LNCAP (cell line): Measurements from ENCODE around the gene SCN1B.

Experiments
- TF ChIP-seq, protein P1 (sequence below): fragments of 450-650 bp; IDR thresholded peaks from 2 replicates; pipeline ENCODE4 v1.5.1; 2017; ENCODE audit warnings: mild to moderate bottlenecking

Gene SCN1B

DNA sequence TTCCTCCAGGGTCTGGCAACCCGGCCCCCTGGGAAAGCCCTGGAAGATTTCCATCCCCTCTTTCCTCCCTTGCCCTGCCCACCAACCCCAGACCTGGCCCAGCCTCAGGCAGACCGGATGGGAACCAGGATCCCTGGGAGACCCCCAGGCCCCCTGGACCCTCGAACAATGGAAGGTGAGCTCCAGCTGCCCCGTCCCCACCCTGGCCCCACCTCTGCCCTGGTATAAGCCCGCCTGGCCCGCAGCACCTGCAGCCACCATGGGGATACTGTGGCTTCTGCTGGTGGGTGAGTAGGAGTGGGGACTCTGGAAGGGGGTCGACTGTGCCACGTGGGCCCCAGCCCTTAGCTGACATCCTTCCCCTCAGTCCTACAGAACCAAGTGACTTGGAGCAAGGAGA lies 43.7 kb downstream of the SCN1B start:
- TF ChIP-seq, protein P1, sequence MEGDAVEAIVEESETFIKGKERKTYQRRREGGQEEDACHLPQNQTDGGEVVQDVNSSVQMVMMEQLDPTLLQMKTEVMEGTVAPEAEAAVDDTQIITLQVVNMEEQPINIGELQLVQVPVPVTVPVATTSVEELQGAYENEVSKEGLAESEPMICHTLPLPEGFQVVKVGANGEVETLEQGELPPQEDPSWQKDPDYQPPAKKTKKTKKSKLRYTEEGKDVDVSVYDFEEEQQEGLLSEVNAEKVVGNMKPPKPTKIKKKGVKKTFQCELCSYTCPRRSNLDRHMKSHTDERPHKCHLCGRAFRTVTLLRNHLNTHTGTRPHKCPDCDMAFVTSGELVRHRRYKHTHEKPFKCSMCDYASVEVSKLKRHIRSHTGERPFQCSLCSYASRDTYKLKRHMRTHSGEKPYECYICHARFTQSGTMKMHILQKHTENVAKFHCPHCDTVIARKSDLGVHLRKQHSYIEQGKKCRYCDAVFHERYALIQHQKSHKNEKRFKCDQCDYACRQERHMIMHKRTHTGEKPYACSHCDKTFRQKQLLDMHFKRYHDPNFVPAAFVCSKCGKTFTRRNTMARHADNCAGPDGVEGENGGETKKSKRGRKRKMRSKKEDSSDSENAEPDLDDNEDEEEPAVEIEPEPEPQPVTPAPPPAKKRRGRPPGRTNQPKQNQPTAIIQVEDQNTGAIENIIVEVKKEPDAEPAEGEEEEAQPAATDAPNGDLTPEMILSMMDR = no peak

- TF ChIP-seq, protein P1 = no peak
These were observed 44.3 kb downstream of the SCN1B start for GRCh38 chr19:35074426-35075201.

DNA sequence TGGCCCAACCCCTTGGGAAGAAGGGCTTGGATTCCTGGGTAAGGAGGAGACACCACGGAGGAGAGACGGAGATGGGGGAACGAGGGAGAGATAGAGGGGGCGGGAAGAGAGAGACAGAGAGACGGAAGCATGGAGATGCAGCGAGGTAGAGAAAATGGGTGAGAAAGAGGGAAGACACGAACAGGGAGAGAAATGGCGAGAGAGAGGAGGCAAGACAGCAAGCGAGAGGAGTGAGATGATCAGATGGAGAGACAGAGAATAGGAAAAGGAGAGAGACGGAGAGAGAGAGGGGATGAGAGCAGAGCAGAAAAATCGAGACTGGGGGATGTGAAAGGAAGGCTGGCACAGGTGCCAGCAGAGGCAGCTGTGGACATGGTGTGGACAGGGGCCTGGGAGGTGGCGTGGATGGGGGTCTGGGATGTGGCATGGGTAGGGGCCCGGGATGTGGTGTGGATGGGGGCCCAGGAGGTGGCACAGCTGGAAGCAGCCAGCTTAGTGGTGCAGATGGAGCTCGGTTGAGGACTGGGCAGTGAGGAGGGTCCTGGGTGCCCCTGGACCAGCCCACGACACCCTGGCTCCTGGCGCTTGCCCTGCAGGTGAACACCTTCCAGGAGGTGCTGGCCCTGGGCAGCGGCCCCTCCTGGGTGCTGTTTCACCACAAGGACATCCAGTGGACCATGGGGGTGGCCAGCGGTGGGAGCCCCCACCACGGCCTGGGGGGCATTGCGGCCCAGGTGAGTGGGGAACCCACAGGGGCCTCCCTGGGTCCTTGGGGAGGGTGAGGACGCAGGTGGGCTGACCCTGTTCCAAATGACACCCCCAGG lies 45.1 kb downstream of the SCN1B start:
- TF ChIP-seq, protein P1 = no peak

GRCh38 chr19:35076026-35076370 lies 45.7 kb downstream of the SCN1B start:
- TF ChIP-seq, protein P1 = no peak

DNA sequence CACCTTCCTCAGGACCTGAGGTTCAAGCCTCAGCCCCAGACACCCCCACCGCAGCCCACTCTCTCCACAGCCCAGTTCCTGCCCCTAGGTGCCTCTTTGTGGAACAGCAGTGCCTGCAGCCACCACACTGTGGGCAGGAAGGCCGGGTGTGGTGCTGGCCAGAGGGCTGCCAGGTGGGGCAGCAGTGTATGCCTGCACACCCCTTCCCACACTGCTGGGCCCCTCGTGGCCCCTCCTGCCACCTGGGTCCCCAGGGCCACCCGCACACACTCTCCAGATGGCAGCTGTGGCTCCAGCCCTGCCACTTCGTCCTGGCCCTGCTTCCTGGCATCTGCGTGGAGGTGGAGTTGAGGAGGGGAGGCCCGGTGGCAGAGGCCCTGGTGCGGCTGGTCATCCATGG lies 46.4 kb downstream of the SCN1B start:
- TF ChIP-seq, protein P1 = no peak

- TF ChIP-seq, protein P1 = no peak
These were observed 47.3 kb downstream of the SCN1B start for GRCh38 chr19:35077411-35078223.

DNA sequence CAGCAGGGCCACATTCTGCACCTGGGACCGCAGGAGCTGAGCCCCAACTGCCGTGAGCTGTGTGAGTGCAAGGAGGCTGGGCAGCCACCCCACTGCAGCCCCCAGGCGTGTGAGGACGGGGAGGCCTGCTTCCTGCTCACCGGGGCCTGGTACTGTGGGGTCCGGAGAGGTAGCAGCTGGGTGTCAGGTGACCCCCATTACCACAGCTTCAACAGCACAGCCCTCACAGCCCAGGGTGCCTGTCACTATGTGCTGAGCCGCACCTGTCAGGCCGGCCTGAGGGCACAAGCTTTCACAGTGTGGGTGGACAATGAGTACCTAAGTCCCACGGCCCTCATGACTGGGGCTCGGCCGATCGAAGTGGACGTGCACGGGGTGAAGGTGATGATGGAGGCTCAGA lies 49.6 kb downstream of the SCN1B start:
- TF ChIP-seq, protein P1 = no peak
